Epithelial cell of proximal tubule (primary cell): ENCODE results near the gene CHCHD10. TPM values are rescaled to one million over a fixed set of nuclear protein-coding genes. Genes with fewer than 3 reads are reported as not detected.

ENCODE experiments used
- DNase-seq: peaks from one replicate; pipeline ENCODE4 v3.0.0-alpha.2; 2011; ENCODE audit warnings: low read depth
- H3K4me3 ChIP-seq: 2 replicates; pipeline ENCODE4 v1.5.1; 2011; ENCODE audit warnings: low read depth, mild to moderate bottlenecking, low read length
- CTCF ChIP-seq: conservative IDR thresholded peaks from 2 replicates; pipeline ENCODE4 v1.5.1; 2012; ENCODE audit warnings: low read depth, mild to moderate bottlenecking, low read length
- total RNA-seq: library from RNA; depleted of rRNA; stranded (reverse); fragments of >200 nt; gene quantifications from 2 replicates; pipeline ENCODE4 v1.2.3, GENCODE V29; 2015

CHCHD10 gene
- total RNA-seq, 1 donor from 2014 or later = 37.1 TPM

- no peak within 1 kb of the TSS for H3K4me3 ChIP-seq
- DNase-seq = no peak
- TF ChIP-seq CTCF = no peak
Measured at GRCh38 chr22:23762842-23763578, 4.8 kb downstream of the CHCHD10 start, which contains the start of gene C22orf15. C22orf15 (plus strand) TSS chr22:23762990; CDS start chr22:23763307, 317 bp downstream.

GRCh38 chr22:23760056-23760455 is 7.7 kb downstream of the CHCHD10 start:
- DNase-seq = no peak
- H3K4me3 ChIP-seq = no peak overlapping the region
- TF ChIP-seq CTCF = no peak

- H3K4me3 ChIP-seq = no peak overlapping the region
- DNase-seq = no peak
- no peak for TF ChIP-seq CTCF
Measured at GRCh38 chr22:23759566-23759965, 8.2 kb downstream of the CHCHD10 start.

GRCh38 chr22:23756891-23757290 is 10.9 kb downstream of the CHCHD10 start:
- DNase-seq = no peak
- no peak for TF ChIP-seq CTCF
- no peak overlapping the region for H3K4me3 ChIP-seq

- no peak for TF ChIP-seq CTCF
- no peak for DNase-seq
- H3K4me3 ChIP-seq = no peak overlapping the region
Measured at GRCh38 chr22:23755711-23756110, 12.1 kb downstream of the CHCHD10 start.

- no peak for DNase-seq
- TF ChIP-seq CTCF = no peak
- no peak overlapping the region for H3K4me3 ChIP-seq
Measured at GRCh38 chr22:23754980-23755636, 12.7 kb downstream of the CHCHD10 start.
